ENCODE measurements around the gene POLH. TPM values are rescaled to one million over a fixed set of nuclear protein-coding genes. Genes with fewer than 3 reads are reported as not detected.
"Not testable (repeated sequence)": the region's sequence is repeated elsewhere in the genome, so short reads cannot be mapped to it uniquely, and the experiment has no call there.

Gene POLH
- total and polyA plus RNA-seq, 12 donors: 1.5 to 25.0 (median 13.3) TPM

GRCh38 chr6:43657221-43657802 is 81.3 kb downstream of the POLH start:
- no peaks in the 10 kb centered on the region for H3K27me3 ChIP-seq
- no peak for DNase-seq
- H3K4me1 ChIP-seq (replicated peaks in 1 of 2): no peaks in the 10 kb centered on the region
- 87 to 95% (median 91%) methylated on average over 3 of the region's 3 CpGs for WGBS, 4 donors
- TF ChIP-seq POLR2A (IDR thresholded peaks at IDR 0.05): no peak
- no peak for TF ChIP-seq CTCF (IDR thresholded peaks at IDR 0.05)
- no peaks in the 10 kb centered on the region for H3K9me3 ChIP-seq (replicated peaks in 1 of 3)
- H3K36me3 ChIP-seq (replicated peaks in 1 of 2): no peaks in the 10 kb centered on the region
- H3K27ac ChIP-seq: no peak overlapping the region
- no peak overlapping the region for H3K4me3 ChIP-seq
- intact Hi-C loops (cut with DNase I): no loop called here

- H3K4me3 ChIP-seq: no peak overlapping the region
- no peaks in the 10 kb centered on the region for H3K9me3 ChIP-seq (replicated peaks in 1 of 3)
- WGBS, 4 donors: 90 to 96% (median 91%) methylated on average over 9 of the region's 9 CpGs
- no peak for DNase-seq
- H3K36me3 ChIP-seq (replicated peaks in 1 of 2): no peaks in the 10 kb centered on the region
- no peak overlapping the region for H3K27ac ChIP-seq
- TF ChIP-seq POLR2A (IDR thresholded peaks at IDR 0.05) (no peak), CTCF (IDR thresholded peaks at IDR 0.05) (no peak)
- intact Hi-C loops (cut with DNase I): no loop called here
- no peaks in the 10 kb centered on the region for H3K27me3 ChIP-seq
- H3K4me1 ChIP-seq (replicated peaks in 1 of 2): no peaks in the 10 kb centered on the region
Measured at GRCh38 chr6:43658161-43658560, 82.2 kb downstream of the POLH start.

GRCh38 chr6:43662948-43663347 is 87.0 kb downstream of the POLH start:
- H3K27me3 ChIP-seq; H3K9me3 ChIP-seq (replicated peaks in 1 of 3); intact Hi-C loops (cut with DNase I); H3K4me3 ChIP-seq; DNase-seq; H3K27ac ChIP-seq; H3K36me3 ChIP-seq (replicated peaks in 1 of 2); H3K4me1 ChIP-seq (replicated peaks in 1 of 2): not testable (repeated sequence)
- 80 to 91% (median 88%) methylated on average over 5 of the region's 5 CpGs for WGBS, 4 donors

Small RNAs within 50 kb of the gene (small RNA-seq; reads per million reads assigned to genes)
- gene RF00426: 0 reads per million in 2 donors

Other genes starting within 250 kb of the POLH start
- gene ZNF318, start 206.5 kb upstream of the POLH start, total RNA-seq: 10 to 100 TPM; 10.1 to 19.3 (median 13.9) TPM
- 10 to 100 TPM in 1 of 3 donors, 1 to 10 TPM in 2; 5.9 to 13.8 (median 9.2) TPM for gene ZNF318, start 206.5 kb upstream of the POLH start, polyA plus RNA-seq
- gene ABCC10, start 148.6 kb upstream of the POLH start, total RNA-seq: 10 to 100 TPM; 19.1 to 40.0 (median 24.2) TPM
- 100 to 1,000 TPM in 1 of 3 donors, 10 to 100 TPM in 1, 1 to 10 TPM in 1; 8.5 to 123 (median 70.7) TPM for gene ABCC10, start 148.6 kb upstream of the POLH start, polyA plus RNA-seq
- gene DLK2, start 120.6 kb upstream of the POLH start, total RNA-seq: 1 to 10 TPM in 4 of 9 donors, under 1 TPM in 2, not detected in 3; 0.14 to 3.9 (median 1.4) TPM
- gene DLK2, start 120.6 kb upstream of the POLH start, polyA plus RNA-seq: 1 to 10 TPM in 1 of 3 donors, under 1 TPM in 1, not detected in 1; 0.64 to 1.0 TPM
- 10 to 100 TPM; 23.1 to 66.0 (median 32.5) TPM for gene TJAP1, start 98.6 kb upstream of the POLH start, total RNA-seq
- 10 to 100 TPM; 17.6 to 77.5 (median 54.4) TPM for gene TJAP1, start 98.6 kb upstream of the POLH start, polyA plus RNA-seq
- gene LRRC73, start 65.8 kb upstream of the POLH start, total RNA-seq: 10 to 100 TPM in 3 of 9 donors, 1 to 10 TPM in 6; 1.4 to 15.0 (median 4.4) TPM
- 1 to 10 TPM; 2.8 to 4.0 (median 3.1) TPM for gene LRRC73, start 65.8 kb upstream of the POLH start, polyA plus RNA-seq
- gene YIPF3, start 59.3 kb upstream of the POLH start, total RNA-seq: 100 to 1,000 TPM; 121 to 271 (median 170) TPM
- 100 to 1,000 TPM in 1 of 3 donors, 10 to 100 TPM in 2; 78.1 to 139 (median 98.0) TPM for gene YIPF3, start 59.3 kb upstream of the POLH start, polyA plus RNA-seq
- gene POLR1C, start 59.1 kb upstream of the POLH start, total RNA-seq: 10 to 100 TPM; 16.8 to 54.4 (median 30.3) TPM
- 10 to 100 TPM; 36.7 to 67.2 (median 50.7) TPM for gene POLR1C, start 59.1 kb upstream of the POLH start, polyA plus RNA-seq
- gene XPO5, start 147 bp upstream of the POLH start, total RNA-seq: 10 to 100 TPM; 16.1 to 70.6 (median 22.9) TPM
- gene XPO5, start 147 bp upstream of the POLH start, polyA plus RNA-seq: 10 to 100 TPM; 10.9 to 26.2 (median 14.8) TPM
- 10 to 100 TPM; 16.5 to 59.3 (median 43.2) TPM for gene GTPBP2, start 53.1 kb downstream of the POLH start, total RNA-seq
- 10 to 100 TPM; 26.9 to 73.5 (median 65.1) TPM for gene GTPBP2, start 53.1 kb downstream of the POLH start, polyA plus RNA-seq
- gene MAD2L1BP, start 59.7 kb downstream of the POLH start, total RNA-seq: 100 to 1,000 TPM in 1 of 9 donors, 10 to 100 TPM in 8; 16.1 to 112 (median 29.6) TPM
- gene MAD2L1BP, start 59.7 kb downstream of the POLH start, polyA plus RNA-seq: 10 to 100 TPM; 15.2 to 26.2 (median 18.2) TPM
- gene RSPH9, start 68.9 kb downstream of the POLH start, total RNA-seq: under 1 TPM in 7 of 9 donors, not detected in 2; 0.20 to 1.00 (median 0.35) TPM
- gene RSPH9, start 68.9 kb downstream of the POLH start, polyA plus RNA-seq: under 1 TPM; 0.22 to 0.72 (median 0.71) TPM
- 100 to 1,000 TPM in 1 of 9 donors, 10 to 100 TPM in 8; 47.8 to 119 (median 52.9) TPM for gene MRPS18A, start 111.6 kb downstream of the POLH start, total RNA-seq
- gene MRPS18A, start 111.6 kb downstream of the POLH start, polyA plus RNA-seq: 10 to 100 TPM; 24.8 to 75.1 (median 33.1) TPM
- gene VEGFA, start 194.0 kb downstream of the POLH start, total RNA-seq: 100 to 1,000 TPM in 4 of 9 donors, 10 to 100 TPM in 5; 31.5 to 343 (median 71.0) TPM
- gene VEGFA, start 194.0 kb downstream of the POLH start, polyA plus RNA-seq: 100 to 1,000 TPM in 2 of 3 donors, 10 to 100 TPM in 1; 89.5 to 146 (median 129) TPM